GM19239 (cell line): ENCODE data around the gene CDCA4.

Experiments used
- DNase-seq: peaks from one replicate; pipeline ENCODE4 v3.0.0; 2011; ENCODE audit warnings: low spot score; ENCODE audit not compliant: insufficient read length
- FAIRE-seq: peaks from 2 replicates; lab custom pipeline; 2011; peaks lifted over from hg19 to GRCh38; lab: Jason Lieb, UNC

The CDCA4 gene

DNA sequence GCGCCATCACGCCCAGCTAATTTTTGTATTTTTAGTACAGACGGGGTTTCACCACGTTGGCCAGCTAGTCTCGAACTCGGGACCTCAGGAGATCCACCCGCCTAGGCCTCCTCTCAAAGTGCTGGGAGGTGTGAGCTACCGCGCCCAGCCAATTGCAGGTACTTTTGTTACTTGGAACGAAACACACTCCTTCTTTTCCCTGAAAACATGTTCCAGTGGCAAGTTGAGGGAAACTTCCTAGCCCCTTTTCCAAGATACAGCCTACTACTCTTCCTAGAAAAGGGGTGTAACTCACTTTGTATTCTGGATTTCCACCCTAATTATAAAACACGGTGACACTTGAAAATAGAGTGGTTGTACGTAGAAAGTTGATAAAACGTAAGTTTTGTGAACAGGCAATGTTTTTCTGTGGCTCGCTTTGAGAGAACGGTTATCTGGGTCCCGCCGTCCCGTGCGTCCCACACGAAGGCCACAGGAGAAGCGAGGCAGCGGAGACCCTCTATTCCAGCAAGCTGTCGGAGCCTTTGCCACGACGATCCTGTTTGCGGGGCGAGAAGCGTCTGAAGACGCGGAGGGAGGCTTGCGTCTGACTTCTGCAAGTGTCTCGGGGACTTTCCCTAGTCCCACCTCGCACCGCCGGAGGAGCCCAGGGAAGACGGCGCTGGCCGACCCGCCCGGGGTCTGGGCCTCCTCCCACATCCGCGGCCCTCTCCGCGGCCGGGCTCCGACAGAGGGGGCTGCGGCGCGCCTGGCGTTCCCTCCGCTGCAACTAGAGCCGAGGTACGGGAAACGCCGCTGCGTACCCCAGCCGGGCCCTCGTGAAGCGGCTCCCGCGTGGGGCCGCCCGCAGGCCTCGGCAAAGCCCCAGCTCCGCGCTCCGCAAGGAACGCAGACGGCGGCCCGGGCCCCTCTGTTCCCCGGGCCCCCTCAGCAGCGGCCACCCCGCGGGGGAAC is 745 bp downstream of the CDCA4 start:
- no peak for DNase-seq
- no peak for FAIRE-seq

DNA sequence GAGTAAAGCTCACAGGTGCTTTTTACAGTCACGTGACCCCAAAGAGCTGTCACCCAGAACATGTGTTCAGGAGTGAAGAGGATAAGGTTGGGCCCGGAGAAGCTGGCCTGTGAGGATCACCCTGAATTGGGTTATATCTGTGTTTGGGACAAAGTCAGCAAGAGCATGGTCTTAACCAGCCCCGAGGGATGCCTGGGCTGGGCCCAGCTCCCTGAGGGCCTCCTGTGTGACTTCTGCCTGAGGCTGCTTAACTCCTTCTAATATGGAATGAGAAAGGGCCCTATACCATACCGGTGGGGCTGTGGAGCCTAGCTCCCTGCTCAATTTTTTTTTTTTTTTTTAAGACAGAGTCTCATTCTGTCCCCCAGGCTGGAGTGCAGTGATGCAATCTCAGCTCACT is 2.5 kb downstream of the CDCA4 start:
- FAIRE-seq (no peak), DNase-seq (no peak)

DNA sequence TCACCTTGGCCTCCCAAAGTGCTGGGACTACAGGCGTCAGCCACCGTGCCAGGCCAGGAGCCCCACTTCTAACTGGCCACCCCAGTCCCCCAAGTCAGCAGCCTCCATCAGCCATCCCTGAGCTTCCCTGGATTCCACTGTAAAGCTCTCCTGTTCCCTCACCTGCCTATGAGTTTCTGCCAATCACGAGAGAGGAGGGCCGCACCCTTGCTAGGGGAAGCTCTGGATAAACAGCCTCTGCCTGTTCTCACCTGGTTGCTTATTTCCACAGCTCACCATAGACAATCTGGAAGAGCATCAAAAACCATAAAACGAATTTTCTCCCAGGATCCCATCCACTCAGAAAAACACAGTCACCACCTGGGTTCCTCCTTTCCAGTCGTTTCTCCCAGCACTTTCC is 5.0 kb downstream of the CDCA4 start:
- DNase-seq (no peak), FAIRE-seq (no peak)

DNA sequence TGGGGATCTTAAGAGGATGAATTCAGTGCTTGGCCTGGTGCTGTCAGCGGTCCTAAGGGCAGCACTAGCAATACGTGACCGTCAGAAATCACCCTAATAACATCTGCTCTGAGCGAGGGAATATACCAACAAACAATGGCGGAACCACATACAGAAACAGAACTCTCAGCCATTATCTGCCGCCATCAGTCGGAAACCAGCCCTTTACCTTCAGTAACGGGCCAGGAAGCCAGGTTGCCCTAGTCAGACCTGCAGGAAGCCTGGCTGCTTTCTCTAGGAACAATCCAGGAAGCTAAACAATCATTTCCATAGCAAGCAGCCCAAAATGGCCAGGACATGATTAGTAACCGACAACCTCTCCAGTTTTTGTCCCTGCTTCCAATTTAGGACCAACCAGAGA is 5.6 kb downstream of the CDCA4 start:
- no peak for FAIRE-seq
- DNase-seq: no peak

DNA sequence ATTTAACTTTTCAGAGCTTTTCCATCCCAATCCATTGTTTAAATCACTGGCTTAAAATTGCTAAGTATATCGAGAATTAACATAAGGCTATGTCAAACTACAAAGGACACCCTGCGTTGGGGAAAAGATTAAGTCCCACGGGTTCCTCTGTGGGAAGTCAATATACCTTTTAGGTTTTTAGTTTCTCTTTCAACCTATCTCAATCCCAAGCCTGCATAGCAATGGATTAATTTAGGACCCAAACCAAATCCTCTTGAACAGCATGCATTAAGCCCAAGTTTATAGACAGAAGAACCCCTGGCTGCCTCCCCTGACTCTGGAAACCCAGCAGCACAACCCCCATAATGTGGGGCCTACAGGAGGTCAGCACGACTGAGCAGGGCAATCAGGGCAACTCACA is 6.3 kb downstream of the CDCA4 start:
- FAIRE-seq (no peak), DNase-seq (no peak)

DNA sequence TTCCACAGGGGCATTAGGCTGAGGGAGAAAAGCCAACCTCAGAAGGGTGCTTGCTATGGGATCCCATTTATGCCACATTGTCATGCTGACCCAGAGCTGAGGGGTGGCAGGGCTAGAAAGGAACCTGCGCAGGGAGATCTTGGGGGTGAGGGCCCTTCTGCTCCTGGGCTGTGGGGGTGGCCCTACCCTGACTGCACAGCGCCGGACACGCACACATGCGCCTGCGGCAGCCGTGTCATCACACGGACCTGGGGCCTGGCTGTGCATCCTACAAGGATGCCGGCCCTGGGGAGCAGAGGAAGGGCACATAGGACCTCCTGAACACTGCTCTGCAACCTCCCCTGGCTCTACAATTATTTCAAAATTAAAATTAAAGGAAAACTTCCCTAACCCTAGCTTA is 6.9 kb downstream of the CDCA4 start:
- DNase-seq (no peak), FAIRE-seq (no peak)

DNA sequence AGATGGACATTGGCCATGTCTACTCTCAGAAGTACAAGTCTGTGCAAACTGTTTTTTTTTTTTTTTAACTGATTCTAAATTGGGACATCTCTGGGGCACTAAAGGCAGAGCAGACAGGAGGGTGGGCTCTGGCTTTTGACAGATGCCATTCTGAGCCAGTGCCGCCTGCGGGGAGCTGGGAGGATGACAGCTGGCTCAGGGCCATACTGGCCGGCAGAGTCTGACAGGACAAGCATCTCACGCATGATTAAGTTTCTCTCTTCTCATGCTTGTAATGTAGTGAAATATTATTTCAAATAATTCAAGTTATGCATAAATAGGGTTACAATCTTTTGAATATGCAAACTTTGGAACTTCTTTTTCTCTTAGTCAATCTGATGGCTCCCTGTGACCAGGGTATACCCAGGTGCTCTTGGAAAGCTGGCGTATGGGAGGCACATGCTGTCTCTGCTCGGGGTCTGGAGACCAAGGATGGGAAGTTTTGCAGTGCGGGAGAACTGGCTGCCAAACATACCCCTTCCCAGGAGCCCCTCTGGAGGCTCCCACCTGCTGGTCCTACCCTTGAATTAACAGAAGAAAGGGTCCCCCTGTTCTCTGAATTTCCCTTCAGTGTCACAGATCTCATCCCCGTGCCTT is 7.6 kb downstream of the CDCA4 start:
- FAIRE-seq (no peak), DNase-seq (no peak)

DNA sequence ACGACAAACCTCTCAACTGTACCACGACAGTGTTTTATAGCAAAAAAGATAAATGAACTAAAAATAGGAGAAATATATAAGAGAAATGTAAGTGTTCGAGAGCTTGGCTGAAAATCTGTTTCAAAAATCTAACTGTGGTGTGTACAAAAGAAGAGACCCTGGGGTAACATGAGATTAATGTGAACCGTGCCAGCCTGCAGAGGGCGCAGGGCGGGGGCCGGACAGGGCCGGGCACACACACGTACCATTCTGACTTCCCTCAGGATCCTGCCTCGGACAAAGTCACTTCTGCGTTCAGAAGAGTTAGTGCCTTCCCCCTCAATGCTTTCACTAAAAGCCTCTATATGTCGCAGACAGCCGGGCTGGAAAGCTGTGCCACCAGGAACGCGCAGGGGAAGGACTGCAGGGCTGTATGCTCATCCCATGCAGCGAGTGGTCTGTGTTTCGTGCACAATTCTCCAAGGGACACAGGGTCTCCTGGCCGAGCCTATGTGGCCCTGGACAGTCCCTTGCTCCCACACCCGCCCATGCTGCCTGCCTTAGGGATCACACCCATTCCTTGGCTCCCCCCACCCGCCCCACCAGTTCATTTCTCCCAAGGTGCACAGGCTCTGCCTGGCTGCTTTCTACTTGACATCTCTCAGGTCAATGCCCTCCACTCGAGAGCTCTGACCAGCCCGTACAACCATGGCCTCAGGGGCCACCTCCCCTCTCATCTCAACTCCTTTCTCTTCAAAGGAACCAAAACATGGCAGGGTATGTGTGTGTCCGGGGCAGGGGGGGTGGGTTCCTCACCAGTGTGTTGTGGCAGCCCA is 8.5 kb downstream of the CDCA4 start:
- DNase-seq (no peak), FAIRE-seq (no peak)

DNA sequence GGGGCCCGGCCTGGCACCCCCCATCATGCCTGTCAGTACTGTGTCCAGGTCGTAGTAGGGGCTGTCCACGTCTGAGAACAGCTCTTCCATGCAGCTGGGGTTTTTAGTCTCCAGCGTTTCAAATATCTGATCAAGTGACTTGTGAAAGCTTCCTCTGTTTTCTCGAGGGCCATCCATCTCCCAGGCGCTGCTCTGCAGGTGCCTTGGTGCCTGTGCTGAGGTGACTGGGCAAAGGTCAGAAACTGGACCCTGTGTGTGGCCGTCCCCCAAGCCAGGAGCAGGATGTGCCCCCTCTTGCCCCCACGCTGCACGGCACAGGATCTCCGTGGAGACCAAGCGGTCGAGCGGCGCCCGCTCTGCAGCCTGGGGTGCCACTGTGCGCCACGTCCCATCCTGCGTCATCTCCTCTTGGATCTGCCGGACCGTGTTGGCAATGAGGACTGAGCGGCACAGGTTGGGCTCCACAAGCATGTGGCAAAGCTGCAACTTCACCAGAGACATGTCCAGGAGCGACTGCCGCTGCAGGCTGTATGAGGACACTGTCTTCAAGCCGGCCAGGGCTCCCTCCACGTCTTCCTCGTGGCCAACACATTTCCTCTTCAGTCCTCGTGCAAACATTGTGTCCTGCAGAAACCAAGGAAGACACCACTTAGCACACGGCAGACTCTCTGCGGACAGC is 9.4 kb downstream of the CDCA4 start:
- no peak for DNase-seq
- FAIRE-seq: no peak

DNA sequence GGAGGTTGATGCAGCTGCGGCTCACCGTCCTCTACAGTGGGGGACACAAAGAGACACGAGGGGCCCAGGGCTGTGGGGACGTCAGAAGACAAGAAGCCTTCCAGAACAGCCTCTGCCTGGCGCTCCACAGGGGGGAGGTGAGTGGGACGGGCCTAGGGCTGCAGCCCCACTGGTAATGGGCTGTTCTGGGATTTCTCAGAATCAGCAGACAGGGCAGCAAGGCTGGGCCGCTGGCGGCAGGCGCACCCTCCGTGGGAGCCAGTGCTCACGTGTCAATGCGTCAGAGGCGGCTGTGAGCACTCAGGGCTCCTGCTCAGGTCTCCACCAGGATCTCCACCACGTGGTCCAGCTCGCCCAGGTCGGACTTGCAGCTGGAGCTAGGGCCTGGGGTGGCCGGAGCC is 10.0 kb downstream of the CDCA4 start:
- FAIRE-seq (no peak), DNase-seq (no peak)

DNA sequence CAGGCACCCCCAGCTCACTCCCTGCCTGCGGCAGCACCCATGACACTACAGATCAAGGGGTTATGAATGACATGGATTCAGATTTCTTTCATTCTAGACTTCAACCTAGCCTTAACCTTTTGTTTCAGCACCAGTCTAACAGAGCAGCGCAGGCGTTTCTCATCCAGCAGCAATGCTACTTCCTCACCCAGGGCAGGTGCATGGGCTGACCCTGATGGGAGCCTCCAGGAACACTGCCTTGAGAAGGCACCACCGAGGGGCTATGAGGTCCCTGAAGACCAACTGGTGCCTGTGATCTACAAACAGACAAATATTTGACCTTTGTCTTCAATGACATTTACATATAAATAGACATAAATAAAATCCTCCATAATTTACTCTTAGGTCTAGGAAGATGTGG is 10.8 kb downstream of the CDCA4 start:
- FAIRE-seq (no peak), DNase-seq (no peak)

DNA sequence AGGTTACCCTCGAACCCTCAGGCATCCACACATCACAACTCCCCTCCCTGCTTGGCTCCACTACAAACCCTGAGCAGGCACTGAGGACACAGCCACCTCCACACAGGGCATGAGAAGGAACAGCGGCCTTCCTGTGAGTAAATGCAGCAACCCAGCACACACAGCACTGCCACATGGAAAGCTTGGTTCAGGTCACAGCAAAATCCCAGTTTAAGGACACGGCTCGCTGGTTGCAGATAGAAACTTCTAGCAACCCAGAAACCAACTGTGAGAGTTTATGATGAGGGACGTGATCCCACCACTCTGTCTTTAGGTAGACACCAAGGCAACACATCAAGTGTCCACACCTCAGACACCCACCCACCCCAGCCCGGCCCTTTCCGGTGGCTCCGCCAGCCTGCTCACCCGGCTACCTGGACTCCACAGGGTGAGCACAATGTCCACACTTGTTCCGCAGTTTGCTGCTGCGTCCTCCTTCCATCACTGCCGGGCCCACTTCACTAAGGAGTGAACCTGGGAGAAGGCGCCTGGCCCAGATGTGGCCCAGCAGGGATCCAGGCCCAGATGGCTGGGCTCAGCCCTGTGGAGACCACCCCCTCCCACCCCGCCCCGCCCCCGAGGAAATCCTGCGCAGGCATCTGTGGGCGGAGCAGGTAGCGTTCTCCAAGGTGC is 13.2 kb downstream of the CDCA4 start:
- no peak for DNase-seq
- no peak for FAIRE-seq

DNA sequence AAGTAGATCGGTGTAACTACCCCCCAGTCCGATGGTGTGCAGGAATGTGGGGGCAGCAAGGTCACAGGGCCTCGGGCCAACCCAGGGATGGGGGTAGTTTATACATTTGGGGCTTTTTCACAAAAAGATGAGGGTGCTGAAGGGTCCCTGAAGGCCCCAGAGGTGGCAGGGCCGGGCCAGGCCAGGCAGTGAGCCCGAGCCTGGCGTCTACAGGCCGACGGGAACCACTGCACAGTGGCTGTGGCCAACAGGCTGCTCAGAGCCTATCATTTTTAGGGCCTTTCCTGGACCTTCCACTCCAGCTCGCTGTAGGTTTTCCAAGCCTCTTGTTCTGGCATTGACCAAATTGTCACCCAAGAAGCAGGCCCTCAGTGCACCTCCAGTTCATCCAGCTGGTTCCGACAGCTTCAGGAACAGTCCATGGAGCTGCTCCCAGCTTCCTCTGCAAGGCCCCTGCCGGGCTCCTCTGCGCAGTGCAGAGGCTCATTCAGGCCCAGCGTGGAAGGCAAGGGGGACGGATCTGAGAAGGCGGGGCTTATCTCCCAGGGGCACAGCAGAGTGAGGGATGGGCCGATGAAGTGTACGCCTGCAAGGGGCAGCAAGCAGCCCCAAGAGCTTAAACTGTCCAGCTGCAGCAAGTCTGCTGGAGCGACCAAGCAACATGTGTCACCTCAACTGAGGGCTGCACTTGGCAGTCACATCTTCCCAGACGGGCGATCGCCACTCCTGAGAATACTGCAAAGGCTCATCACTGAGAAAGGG is 13.9 kb downstream of the CDCA4 start:
- no peak for FAIRE-seq

DNA sequence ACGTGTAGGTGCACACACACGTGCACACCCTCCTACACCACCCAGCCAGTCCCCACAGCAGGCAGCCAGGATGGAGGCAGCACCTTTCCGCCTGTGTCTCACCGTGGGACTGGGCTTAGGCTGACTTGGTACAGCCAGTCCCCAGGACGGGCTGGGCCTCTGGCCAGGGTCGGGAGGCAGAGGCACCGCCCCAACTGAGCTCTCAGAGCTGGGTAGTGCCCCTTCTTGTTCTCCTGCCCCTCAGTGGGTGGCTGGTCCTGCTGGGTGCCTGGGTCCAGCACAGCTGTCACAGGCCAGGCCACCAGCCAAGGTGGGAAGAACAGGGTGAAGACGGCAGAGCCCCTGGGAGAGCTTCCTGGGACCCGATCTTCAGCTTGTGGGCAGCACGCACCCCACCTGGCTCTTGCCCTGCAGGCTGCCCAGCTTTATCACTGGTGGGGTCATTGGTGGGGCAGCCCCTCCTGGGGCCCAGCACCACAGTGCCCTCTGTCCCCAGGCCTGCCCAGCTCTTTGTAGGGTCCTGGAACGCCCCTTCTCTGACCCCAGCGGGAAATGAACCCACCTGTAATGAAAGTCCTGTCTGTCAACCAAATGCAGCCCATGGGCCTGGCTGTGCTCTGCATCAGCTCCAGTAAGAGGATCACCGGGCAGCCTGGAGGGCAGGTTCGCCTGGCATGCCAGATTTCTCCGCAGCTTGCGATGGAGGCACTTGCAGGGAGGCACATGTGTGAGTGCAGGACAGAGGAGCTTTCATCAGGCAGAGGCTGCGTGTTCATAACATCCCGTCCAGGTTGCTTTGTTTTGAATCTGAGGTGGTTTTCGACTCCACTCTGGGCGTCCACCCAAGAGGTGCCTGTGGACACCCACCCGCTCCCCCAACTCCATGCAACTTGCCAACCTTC is 14.7 kb downstream of the CDCA4 start:
- FAIRE-seq: no peak
- no peak for DNase-seq

More for the DNA sequence above, 13.9 kb downstream of the CDCA4 start:
- no peak for DNase-seq

DNA sequence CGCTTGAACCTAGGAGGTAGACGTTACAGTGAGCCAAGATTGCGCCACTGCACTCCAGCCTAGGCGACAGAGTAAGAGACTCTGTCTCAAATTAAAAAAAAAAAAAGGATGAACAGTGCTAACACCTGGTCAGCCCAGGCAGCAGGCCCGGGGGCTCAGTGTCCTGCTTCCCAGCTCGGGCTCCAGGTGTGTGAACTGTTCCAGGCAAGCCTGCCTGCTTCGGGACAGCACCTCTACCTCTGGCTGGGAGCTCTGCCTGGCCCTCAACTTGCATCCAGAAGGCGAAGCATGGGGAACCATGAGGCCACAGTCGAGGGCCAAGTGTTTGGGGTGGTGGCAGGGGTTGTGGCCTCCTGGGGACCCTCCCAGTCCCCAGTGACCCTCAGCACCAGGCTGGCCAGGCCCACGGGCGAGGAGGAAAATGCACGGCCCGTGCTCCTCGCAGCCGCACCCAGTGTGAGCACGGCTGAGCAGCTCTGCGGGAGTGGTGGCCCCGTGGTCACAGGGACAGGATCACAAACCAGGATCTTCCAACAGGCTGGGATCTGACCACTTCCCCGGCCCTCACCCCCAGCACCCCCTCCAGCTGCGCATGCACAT is 15.5 kb downstream of the CDCA4 start:
- no peak for FAIRE-seq
- no peak for DNase-seq

DNA sequence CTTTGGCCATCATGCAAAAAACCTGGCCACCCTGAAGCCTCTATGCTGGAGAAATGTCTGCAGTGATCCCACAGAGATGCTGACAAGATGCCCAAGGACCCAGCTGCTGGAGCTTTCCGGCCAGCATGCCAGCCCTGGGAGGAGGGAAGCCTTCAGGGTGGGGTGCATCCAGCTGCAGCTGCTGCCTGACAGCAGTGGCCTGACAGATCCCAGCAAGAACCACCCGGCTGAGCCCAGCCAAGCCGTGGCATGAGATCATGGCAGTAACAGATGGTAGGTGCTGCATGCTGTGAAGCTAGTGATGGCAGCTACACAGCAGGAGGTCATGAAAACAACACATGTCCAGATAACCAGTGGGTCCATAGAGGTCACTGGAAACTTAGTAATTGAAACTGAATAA is 21.5 kb downstream of the CDCA4 start:
- FAIRE-seq: no peak
- DNase-seq: no peak

DNA sequence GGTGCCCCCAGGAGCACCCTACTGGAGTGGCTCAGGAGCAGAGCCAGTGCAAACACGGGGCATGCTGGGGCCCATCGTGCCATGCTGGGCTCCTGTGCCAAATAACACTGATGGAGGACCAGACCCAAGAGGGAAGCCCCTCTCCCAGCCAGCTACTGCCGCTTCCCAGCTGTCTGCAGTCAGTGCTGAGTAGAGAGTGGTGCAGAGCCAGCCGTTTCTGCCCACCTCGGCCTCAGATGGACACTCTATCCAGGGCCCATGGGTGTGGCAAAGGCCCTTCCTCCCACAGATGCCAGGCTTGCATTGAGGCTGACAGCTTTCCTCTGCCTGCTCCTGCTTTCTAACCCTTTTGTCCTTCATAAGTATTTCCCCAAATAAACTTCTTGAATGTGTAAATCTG is 22.1 kb downstream of the CDCA4 start:
- no peak for FAIRE-seq
- no peak for DNase-seq

DNA sequence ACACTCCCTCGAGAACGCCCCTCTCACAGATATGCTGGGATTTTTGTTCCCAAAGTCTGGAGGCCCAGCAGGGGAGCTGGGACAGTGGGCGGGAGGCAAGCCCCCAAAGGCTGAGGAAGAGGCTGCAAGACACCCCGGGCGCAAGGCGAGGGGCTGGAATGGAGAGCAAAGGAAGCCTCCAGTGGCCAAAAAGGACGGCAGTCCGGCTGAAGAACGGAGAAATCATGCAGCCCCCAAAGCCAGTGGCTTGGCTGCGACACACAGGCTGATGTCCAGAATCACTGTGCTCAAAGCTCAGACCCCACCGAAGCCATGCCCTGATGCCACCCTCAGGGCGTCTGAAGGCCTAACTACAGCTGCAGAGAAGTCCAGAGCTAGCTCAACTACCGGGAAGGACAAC is 24.4 kb downstream of the CDCA4 start:
- DNase-seq (no peak), FAIRE-seq (no peak)
